HTERT RPE-1 (cell line): ENCODE results near the gene COL6A1.

Source experiments
- in situ Hi-C: fragments of 300-500 bp; cut with MboI; formaldehyde crosslinking; loops from 4 replicates; pipeline ENCODE4 v1.14.3; 2020; ENCODE audit warnings: low sequenced_read_pairs

COL6A1 gene

DNA sequence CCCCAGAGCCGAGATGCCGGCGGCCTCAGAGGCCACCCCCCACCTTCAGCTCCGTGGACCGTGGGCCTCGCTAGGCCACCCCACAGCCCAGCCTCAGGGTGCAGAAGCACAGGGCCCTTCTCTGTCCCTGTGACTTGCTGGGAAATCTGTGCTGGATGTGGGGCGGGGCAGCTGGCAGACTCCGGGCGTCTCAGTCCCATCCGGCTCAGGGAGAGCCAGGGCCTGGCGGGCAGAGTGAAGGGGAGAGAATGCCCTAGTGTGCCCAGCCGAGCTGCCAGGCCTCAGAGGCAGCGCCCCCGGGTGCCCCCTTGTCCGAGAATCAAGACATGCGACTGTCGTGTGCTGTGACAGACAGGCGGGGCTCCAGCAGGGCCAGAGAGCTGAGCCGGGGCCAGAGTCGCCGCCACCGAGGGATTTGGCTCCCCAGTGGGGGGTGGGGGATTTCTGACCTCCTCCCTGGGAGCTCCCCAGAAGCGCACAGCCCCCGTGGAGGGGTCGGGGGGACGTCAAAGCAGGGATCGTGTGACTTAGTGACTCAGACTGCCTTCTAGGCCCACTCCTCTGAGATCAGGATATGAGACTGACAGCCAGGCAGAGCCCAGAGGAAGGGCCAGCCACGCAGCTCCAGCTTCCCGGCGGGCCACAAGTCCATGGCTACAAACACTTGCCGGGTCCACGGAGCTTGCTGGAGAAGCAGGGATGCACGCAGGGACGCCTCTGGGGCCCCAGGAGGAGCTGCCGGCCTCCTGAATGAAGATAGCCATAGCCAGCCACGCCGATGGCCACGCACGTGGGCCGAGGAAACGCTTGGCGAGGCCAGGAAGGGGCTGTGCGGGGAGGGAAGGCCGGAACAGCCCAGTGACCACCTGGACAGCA lies 11.9 kb downstream of the COL6A1 start:
- in situ Hi-C loops, result no loop called here

DNA sequence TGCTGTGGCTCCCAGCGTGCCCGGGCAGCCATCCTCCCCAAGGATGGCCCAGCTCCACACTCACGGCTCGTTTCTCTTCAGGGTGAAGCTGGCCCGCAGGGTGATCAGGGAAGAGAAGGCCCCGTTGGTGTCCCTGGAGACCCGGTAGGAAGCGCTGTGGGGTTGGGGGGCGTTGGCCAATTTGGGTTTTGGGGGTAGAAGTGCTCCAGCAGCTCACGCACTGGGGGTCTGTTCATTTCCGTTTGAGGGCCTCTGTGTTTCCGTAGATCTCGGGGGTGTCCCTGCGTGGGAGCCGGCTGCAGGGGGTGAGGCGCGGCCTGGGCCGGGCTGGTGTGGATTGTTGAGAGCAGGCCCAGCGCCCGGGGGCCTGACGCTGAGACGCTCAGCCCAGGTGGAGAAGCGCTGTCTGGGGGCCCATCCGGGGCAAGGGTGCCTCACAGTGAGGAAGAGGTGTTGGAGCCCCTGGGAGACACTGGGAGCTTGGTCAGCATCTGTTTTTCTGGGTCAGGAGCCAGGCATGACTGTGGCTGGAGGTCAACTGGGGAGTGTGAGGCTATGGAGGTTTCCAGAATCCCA lies 12.6 kb downstream of the COL6A1 start:
- in situ Hi-C loops, result no loop called here

GRCh38 chr21:45994759-45995685 lies 13.5 kb downstream of the COL6A1 start:
- in situ Hi-C loops, result no loop called here

- in situ Hi-C loops, result no loop called here
Observed at GRCh38 chr21:45995686-45996179, 14.2 kb downstream of the COL6A1 start.

- in situ Hi-C loops, result no loop called here
Observed at GRCh38 chr21:45996311-45997204, 15.0 kb downstream of the COL6A1 start.

DNA sequence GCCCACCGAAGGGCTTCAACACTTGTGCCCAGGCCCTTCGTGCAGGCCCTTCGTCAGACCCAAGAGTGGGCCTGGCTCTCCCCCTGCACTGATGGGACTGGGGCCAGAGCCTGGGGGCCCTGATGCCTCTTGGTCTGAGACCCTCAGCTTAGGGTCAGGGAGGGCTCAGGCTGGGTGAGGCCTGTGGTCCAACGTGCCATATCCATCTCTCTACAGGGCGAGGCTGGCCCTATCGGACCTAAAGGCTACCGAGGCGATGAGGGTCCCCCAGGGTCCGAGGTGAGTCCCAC lies 15.6 kb downstream of the COL6A1 start:
- in situ Hi-C loops, result no loop called here

GRCh38 chr21:45997495-45998275 lies 16.1 kb downstream of the COL6A1 start:
- in situ Hi-C loops, result no loop called here

DNA sequence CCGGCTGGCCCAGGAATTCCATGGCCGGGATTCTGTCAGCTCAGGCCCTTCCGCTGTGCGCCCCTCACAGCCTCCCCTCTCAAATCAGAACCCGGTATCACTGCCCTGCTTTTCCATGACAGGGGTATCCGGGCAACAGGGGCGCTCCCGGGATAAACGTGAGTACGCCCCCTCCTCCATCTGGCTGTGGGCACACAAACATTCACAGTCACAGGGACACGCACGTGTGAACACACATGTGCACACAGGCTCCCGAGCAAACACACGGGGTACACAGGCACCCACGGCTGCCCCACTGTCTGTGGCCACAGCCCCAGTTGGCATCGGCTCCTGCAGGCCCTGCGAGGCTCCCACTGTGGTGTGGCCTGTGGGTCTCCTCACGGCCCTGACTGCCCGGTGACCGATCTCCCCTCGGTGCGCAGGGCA lies 16.7 kb downstream of the COL6A1 start:
- in situ Hi-C loops, result no loop called here

DNA sequence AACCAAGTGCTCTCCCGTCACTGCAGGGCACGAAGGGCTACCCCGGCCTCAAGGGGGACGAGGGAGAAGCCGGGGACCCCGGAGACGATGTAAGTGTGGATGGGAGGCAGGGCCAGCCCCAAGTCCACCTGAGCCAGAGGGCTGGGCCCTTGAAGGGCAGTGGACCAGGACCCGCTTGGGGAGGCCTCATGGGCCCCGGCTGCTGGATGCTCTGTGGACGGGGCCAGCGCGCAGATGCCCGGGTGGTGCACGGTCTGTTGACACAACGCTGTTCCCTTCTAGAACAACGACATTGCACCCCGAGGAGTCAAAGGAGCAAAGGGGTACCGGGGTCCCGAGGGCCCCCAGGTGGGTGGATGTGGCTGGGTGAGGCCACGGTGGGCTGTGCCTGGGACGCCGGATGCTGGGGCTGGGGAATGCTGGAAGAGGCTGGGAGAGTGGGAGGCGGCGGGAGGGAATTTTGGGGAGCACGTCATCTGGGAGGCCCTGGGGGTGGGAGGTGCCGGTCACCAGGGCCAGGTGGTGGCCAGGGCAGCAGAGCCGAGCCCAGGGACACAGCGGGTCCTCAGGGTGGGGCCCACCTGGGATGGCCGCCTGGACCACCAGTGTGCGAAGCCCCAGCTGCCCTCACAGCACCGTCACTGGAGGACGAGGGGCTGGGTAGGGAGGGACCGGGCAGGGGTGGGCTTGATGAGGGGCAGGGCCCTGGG lies 17.5 kb downstream of the COL6A1 start:
- in situ Hi-C loops, result no loop called here

GRCh38 chr21:45999581-46000181 lies 18.1 kb downstream of the COL6A1 start:
- in situ Hi-C loops, result no loop called here

DNA sequence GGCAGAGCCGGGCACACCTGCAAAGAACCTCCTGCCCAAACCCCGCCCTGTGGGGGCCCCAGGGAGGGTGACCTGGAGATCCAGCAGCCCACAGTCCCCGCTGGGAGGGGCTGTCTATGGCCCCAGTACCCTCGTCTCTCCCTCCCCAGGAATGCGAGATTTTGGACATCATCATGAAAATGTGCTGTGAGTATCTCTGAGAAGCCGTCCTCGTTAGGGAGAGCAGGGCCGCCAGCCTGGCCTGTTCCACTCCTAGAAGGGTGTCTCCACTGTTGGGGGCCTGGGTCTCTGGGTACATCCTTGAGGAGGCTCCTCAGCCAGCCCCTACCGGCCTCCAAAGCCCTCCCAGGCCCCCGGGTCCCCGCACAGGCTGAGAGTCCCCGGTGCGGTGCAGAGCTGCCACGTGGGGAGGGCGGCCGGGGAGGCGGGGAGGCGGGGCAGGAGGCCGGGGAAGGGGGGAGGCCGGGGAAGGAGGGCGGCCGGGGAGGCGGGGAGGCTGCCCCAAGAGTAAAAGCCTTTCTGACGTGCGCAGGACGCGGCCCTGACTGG lies 18.7 kb downstream of the COL6A1 start:
- in situ Hi-C loops, result no loop called here

DNA sequence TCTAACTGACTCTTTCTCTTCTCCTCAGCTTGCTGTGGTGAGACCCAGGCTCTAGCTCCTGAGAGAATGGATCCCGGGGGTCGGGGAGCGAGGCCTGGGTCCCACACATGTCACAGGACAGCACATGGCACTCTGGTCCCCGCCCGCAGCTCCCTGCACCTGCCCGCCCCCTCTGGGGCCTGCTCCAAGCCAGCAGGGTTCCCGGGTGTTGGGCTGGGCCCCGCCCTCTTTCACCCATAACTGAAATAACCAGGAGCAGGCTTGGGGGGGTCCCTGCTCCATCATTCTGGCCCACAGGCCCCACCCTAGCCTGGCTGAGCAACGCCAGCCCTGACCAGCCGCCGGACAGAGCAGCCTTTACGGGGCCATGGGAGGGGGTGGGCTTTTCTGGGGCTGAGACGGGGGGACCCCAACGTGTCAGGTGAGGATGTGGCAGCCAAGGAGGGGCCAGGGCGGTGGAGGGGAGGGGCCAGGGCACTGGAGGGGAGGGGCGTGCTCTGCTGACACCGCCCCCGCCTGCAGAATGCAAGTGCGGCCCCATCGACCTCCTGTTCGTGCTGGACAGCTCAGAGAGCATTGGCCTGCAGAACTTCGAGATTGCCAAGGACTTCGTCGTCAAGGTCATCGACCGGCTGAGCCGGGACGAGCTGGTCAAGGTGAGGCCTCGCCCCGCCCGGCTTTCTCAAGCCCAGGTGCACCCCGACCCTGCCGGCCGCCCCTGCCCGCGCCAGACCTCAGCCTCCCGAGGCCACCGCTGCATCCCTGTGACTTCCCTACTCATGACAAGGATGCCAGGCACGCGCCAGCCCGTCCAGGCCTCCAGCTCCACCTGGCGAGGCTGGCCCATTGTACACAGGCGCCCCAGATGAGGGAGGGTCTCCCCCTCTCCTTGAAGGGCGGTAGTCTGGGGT lies 19.4 kb downstream of the COL6A1 start:
- in situ Hi-C loops, result no loop called here

GRCh38 chr21:46001821-46002681 lies 20.5 kb downstream of the COL6A1 start:
- in situ Hi-C loops, result no loop called here

GRCh38 chr21:46002841-46003574 lies 21.4 kb downstream of the COL6A1 start:
- in situ Hi-C loops, result no loop called here

DNA sequence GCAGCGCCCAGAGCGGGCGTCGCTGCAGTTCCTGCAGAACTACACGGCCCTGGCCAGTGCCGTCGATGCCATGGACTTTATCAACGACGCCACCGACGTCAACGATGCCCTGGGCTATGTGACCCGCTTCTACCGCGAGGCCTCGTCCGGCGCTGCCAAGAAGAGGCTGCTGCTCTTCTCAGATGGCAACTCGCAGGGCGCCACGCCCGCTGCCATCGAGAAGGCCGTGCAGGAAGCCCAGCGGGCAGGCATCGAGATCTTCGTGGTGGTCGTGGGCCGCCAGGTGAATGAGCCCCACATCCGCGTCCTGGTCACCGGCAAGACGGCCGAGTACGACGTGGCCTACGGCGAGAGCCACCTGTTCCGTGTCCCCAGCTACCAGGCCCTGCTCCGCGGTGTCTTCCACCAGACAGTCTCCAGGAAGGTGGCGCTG lies 22.0 kb downstream of the COL6A1 start:
- in situ Hi-C loops, result no loop called here
